ENCODE measurements around the gene ENKUR.

The ENKUR gene

DNA sequence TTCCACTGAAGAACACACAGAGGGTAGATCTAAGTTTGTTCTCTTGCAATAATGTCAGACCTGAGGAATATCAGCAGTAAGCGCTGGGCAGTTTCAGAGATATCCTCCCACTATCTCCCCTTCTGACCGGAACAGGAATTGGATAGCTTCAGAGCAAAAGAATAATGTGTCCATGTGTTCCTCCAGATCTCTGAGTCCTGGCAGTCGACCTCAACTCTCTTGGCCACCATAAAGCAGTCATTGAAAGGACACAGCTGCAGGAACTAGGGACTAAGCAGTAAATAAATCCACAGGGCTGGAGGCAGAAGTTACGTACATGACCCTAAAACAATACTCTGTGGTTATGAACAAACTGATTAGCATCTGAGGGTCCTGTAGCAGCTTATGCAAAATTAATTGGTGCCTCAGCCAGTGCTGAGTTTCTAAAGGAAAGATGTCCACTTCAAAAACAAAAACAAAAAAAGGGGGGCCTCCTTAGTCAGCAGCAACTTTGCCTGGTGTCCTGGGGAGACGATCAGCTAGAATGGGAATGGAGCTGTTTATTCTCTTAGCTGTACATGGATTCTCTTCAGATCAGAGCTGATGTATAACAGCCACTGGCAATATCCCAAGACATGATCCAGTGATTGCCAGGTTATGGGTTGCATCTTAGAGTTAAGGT is 57.1 kb downstream of the ENKUR start:
- TF ChIP-seq ISL1 (CRISPR knock-in tag; IDR thresholded peaks at IDR 0.05), result no peak
- TF ChIP-seq ZNF70 (CRISPR knock-in tag; IDR thresholded peaks at IDR 0.05), result no peak
- no peak for TF ChIP-seq BACH2 (CRISPR knock-in tag; IDR thresholded peaks at IDR 0.05; ENCODE audit: borderline replicate concordance)
- TF ChIP-seq GLIS3 (CRISPR knock-in tag; IDR thresholded peaks at IDR 0.05), result no peak
- TF ChIP-seq, protein P1, sequence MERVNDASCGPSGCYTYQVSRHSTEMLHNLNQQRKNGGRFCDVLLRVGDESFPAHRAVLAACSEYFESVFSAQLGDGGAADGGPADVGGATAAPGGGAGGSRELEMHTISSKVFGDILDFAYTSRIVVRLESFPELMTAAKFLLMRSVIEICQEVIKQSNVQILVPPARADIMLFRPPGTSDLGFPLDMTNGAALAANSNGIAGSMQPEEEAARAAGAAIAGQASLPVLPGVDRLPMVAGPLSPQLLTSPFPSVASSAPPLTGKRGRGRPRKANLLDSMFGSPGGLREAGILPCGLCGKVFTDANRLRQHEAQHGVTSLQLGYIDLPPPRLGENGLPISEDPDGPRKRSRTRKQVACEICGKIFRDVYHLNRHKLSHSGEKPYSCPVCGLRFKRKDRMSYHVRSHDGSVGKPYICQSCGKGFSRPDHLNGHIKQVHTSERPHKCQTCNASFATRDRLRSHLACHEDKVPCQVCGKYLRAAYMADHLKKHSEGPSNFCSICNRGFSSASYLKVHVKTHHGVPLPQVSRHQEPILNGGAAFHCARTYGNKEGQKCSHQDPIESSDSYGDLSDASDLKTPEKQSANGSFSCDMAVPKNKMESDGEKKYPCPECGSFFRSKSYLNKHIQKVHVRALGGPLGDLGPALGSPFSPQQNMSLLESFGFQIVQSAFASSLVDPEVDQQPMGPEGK (CRISPR knock-in tag; IDR thresholded peaks at IDR 0.05; ENCODE audit: borderline replicate concordance), result no peak
- TF ChIP-seq, protein P2, sequence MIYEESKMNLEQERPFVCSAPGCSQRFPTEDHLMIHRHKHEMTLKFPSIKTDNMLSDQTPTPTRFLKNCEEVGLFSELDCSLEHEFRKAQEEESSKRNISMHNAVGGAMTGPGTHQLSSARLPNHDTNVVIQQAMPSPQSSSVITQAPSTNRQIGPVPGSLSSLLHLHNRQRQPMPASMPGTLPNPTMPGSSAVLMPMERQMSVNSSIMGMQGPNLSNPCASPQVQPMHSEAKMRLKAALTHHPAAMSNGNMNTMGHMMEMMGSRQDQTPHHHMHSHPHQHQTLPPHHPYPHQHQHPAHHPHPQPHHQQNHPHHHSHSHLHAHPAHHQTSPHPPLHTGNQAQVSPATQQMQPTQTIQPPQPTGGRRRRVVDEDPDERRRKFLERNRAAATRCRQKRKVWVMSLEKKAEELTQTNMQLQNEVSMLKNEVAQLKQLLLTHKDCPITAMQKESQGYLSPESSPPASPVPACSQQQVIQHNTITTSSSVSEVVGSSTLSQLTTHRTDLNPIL (CRISPR knock-in tag; IDR thresholded peaks at IDR 0.05; ENCODE audit: low read depth), result no peak
- no peak for TF ChIP-seq ZNF8 (CRISPR knock-in tag; IDR thresholded peaks at IDR 0.05)
- TF ChIP-seq ESRRG (CRISPR knock-in tag; IDR thresholded peaks at IDR 0.05), result no peak
- TF ChIP-seq, protein P3, sequence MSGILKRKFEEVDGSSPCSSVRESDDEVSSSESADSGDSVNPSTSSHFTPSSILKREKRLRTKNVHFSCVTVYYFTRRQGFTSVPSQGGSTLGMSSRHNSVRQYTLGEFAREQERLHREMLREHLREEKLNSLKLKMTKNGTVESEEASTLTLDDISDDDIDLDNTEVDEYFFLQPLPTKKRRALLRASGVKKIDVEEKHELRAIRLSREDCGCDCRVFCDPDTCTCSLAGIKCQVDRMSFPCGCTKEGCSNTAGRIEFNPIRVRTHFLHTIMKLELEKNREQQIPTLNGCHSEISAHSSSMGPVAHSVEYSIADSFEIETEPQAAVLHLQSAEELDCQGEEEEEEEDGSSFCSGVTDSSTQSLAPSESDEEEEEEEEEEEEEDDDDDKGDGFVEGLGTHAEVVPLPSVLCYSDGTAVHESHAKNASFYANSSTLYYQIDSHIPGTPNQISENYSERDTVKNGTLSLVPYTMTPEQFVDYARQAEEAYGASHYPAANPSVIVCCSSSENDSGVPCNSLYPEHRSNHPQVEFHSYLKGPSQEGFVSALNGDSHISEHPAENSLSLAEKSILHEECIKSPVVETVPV (CRISPR knock-in tag; IDR thresholded peaks at IDR 0.05), result no peak
- no peak for TF ChIP-seq ZFP3 (CRISPR knock-in tag; IDR thresholded peaks at IDR 0.05)
- no peak for TF ChIP-seq OSR1 (CRISPR knock-in tag; IDR thresholded peaks at IDR 0.05)
- TF ChIP-seq SNAI2 (CRISPR knock-in tag; IDR thresholded peaks at IDR 0.05), result no peak
- no peak for TF ChIP-seq ZC3H10 (CRISPR knock-in tag; IDR thresholded peaks at IDR 0.05)
- no peak for TF ChIP-seq CSDC2 (CRISPR knock-in tag; IDR thresholded peaks at IDR 0.05)
- no peak for TF ChIP-seq ARNTL (CRISPR knock-in tag; IDR thresholded peaks at IDR 0.05; ENCODE audit: borderline replicate concordance, low read depth)
- TF ChIP-seq, protein P4, sequence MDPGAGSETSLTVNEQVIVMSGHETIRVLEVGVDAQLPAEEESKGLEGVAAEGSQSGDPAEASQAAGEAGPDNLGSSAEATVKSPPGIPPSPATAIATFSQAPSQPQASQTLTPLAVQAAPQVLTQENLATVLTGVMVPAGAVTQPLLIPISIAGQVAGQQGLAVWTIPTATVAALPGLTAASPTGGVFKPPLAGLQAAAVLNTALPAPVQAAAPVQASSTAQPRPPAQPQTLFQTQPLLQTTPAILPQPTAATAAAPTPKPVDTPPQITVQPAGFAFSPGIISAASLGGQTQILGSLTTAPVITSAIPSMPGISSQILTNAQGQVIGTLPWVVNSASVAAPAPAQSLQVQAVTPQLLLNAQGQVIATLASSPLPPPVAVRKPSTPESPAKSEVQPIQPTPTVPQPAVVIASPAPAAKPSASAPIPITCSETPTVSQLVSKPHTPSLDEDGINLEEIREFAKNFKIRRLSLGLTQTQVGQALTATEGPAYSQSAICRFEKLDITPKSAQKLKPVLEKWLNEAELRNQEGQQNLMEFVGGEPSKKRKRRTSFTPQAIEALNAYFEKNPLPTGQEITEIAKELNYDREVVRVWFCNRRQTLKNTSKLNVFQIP (CRISPR knock-in tag; IDR thresholded peaks at IDR 0.05; ENCODE audit: borderline replicate concordance, low read depth), result no peak
- no peak for TF ChIP-seq ZFP30 (CRISPR knock-in tag; IDR thresholded peaks at IDR 0.05)
- no peak for TF ChIP-seq TCF4 (CRISPR knock-in tag; IDR thresholded peaks at IDR 0.05; ENCODE audit: borderline replicate concordance)
- ATAC-seq, result peak; percentile 67

DNA sequence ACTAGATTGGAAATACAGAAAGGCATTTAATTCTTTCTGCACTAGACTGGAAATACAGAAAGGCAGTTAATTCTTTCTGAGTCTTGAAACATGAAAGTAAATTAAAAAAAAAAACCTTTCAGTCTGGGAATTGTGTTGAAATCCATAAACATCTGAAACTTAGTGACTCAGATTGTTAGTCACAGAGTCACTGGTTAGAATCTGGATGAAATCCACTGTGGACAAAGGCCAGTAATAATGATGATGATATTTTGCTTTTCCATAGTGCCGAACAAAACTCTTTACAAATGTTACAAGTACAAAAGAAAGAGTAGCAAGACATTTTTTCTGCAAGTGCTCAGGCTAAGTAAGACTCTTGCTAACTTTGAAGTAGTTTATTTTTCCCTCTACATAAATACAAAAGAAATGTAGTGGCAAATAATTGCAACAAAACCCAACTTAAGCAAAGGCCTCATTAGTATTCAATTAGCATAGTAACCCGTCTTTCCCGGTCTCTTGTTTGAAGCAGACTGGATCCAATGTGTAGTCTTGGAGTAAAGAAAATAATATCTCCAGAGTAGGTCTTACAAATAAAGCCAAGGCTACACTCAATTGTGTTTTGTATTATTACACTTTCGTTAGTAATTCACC is 57.8 kb downstream of the ENKUR start:
- ATAC-seq, result peak; percentile 67
- TF ChIP-seq ZC3H10 (CRISPR knock-in tag; IDR thresholded peaks at IDR 0.05) (peak; percentile 64; the same call in 1 of the 2 replicates), ISL1 (CRISPR knock-in tag; IDR thresholded peaks at IDR 0.05) (peak; percentile 73)
- TF ChIP-seq, protein P4 (CRISPR knock-in tag; IDR thresholded peaks at IDR 0.05; ENCODE audit: borderline replicate concordance, low read depth), result no peak

DNA sequence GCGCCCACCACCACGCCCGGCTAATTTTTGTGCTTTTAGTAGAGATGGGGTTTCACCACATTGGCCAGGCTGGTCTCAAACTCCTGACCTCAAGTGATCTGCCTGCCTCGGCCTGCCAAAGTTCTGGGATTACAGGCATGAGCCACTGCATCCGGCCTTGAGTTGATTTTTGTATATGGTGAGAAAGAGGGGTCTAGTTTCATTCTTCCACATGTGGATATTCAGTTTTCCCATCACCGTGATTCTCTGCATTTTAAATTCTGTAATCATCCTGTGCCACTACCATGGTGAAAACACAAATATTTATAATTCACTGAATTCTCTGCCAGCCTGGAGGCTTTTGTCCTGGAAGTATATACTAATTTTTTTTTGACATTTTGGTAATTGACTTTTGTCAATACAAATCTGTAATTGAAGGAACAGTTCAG is 58.3 kb downstream of the ENKUR start:
- peak; percentile 6; the same call in 2 of the 3 replicates for ATAC-seq

DNA sequence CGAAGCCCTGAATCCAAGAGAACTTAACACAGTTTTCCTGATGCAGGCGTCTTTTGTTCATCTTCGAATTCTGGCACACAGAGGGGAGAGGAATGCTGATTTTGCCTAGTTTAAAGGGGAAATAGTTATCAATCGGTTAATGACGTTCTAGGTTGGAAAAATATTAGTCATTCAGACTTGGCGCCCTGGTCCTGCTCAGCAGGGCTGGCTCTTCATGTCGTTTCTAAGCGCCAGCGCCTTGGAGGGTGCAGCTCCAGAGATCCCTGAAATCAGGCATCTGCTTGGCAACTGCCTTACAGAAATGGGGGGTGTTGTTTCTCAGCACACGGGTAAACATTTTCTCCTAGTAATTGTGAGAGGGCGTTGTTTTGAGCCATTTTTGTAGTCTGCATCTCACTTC is 62.3 kb downstream of the ENKUR start:
- no peak for ATAC-seq
- TF ChIP-seq, protein P1 (CRISPR knock-in tag; IDR thresholded peaks at IDR 0.05; ENCODE audit: borderline replicate concordance), result no peak
- TF ChIP-seq GLIS3 (CRISPR knock-in tag; IDR thresholded peaks at IDR 0.05) (no peak), ZNF70 (CRISPR knock-in tag; IDR thresholded peaks at IDR 0.05) (no peak), ZC3H10 (CRISPR knock-in tag; IDR thresholded peaks at IDR 0.05) (no peak), ZFP30 (CRISPR knock-in tag; IDR thresholded peaks at IDR 0.05) (no peak), TOX (CRISPR knock-in tag; IDR thresholded peaks at IDR 0.05; ENCODE audit: borderline replicate concordance) (no peak), ISL1 (CRISPR knock-in tag; IDR thresholded peaks at IDR 0.05) (no peak)
- TF ChIP-seq, protein P5, sequence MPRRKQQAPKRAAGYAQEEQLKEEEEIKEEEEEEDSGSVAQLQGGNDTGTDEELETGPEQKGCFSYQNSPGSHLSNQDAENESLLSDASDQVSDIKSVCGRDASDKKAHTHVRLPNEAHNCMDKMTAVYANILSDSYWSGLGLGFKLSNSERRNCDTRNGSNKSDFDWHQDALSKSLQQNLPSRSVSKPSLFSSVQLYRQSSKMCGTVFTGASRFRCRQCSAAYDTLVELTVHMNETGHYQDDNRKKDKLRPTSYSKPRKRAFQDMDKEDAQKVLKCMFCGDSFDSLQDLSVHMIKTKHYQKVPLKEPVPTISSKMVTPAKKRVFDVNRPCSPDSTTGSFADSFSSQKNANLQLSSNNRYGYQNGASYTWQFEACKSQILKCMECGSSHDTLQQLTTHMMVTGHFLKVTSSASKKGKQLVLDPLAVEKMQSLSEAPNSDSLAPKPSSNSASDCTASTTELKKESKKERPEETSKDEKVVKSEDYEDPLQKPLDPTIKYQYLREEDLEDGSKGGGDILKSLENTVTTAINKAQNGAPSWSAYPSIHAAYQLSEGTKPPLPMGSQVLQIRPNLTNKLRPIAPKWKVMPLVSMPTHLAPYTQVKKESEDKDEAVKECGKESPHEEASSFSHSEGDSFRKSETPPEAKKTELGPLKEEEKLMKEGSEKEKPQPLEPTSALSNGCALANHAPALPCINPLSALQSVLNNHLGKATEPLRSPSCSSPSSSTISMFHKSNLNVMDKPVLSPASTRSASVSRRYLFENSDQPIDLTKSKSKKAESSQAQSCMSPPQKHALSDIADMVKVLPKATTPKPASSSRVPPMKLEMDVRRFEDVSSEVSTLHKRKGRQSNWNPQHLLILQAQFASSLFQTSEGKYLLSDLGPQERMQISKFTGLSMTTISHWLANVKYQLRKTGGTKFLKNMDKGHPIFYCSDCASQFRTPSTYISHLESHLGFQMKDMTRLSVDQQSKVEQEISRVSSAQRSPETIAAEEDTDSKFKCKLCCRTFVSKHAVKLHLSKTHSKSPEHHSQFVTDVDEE (CRISPR knock-in tag; IDR thresholded peaks at IDR 0.05), result no peak

Measured in SK-N-SH treated with all-trans-retinoic acid at 6 μM for 48 hours (cell line).